ENCODE data around the gene SMIM41. TPM values are rescaled to one million over a fixed set of nuclear protein-coding genes. Genes with fewer than 3 reads are reported as not detected.

SMIM41 gene
- total RNA-seq, 6 donors from 2014 or later: 4.7 to 25.1 (median 15.4) TPM

DNA sequence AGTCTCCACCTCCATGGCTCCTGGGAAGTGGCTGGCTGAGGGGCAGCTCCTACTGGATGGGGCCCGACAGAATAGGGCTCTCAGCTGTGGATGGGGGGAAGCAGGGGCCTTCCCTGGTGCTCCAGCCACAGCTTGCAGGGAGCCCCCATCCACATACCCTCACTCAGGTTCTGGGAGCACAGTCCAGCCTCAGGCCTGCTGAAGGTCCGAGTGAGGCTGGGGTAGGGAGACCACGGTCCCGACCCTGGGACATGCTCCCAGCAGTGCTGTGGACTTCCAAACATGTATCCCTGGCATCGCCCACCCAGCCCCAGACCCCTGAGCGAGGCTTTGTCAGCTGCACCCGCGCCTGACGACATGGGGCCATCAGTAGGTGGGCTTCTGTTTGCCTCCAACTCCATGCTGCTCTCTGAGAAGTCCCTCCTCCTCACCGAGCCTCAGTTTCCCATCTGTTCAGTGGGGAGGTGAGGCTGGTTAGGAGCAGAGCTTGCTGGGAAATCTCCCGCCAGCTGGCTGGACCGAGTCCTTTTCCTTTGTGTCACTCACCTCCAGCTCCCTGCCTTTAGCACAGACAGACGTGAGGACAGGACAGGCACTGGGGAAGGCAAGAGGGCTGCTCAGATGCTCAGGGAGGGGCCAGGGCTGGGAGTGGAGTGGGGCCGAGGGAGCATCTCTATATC is 18.9 kb upstream of the SMIM41 start:
- Histone ChIP-seq H3K4me1 (peaks cover 0 to 8% (median 3%) of the 10 kb centered on the region in 4 donors), H3K27me3 (no peaks in the 10 kb centered on the region), H3K36me3 (peaks cover 6 to 44% (median 34%) of the 10 kb centered on the region in 4 donors), H3K9me3 (no peaks in the 10 kb centered on the region), H3K27ac (no peak overlapping the region), H3K4me3 (no peak overlapping the region)
- peak in 1 of 2 donors; percentile 85 for DNase-seq
- TF ChIP-seq POLR2A (IDR thresholded peaks at IDR 0.05): no peak
- TF ChIP-seq EP300 (IDR thresholded peaks at IDR 0.05): no peak
- TF ChIP-seq, protein P1, sequence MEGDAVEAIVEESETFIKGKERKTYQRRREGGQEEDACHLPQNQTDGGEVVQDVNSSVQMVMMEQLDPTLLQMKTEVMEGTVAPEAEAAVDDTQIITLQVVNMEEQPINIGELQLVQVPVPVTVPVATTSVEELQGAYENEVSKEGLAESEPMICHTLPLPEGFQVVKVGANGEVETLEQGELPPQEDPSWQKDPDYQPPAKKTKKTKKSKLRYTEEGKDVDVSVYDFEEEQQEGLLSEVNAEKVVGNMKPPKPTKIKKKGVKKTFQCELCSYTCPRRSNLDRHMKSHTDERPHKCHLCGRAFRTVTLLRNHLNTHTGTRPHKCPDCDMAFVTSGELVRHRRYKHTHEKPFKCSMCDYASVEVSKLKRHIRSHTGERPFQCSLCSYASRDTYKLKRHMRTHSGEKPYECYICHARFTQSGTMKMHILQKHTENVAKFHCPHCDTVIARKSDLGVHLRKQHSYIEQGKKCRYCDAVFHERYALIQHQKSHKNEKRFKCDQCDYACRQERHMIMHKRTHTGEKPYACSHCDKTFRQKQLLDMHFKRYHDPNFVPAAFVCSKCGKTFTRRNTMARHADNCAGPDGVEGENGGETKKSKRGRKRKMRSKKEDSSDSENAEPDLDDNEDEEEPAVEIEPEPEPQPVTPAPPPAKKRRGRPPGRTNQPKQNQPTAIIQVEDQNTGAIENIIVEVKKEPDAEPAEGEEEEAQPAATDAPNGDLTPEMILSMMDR (IDR thresholded peaks at IDR 0.05): no peak
- no peak for TF ChIP-seq POLR2AphosphoS5 (IDR thresholded peaks at IDR 0.05)
- ATAC-seq (ENCODE audit: low FRiP score in 2 of 2): peak in 1 of 2 donors; percentile 6
- WGBS, 2 donors: 88 to 95% methylated on average over 9 to 13 of the region's 14 CpGs

DNA sequence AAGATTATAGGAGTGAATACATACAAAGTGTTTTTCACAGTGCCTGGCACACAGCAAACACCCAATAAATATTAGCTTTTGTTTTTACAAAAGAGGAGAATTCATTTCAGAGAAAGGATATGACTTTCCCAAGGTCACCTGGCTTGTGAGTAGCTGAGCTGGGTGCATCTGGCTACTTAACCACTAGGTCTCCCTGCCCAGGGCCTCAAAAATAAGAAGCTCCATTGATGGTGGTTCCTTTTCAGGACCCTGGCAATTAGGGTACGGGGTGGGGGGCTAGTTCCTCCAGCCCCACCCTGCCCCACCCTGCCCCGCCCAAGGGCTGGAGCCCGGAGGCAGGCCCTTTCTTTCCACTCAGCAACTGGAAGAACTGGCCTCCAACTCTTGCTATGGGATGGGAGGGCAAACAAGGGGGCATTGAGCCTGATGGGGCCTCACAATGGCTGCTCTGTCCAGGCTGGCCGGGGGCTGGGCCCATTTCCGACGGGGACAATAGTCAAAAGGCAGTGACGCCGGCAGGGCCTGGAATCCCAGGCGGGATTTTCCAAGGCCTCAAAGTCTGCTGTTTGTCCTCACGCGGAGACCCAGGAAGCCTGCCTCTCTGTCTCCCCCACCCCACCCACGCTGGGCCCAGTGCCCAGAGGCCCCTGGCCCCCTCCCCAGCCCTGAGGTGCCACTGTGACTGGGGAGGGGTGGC is 17.9 kb upstream of the SMIM41 start:
- H3K4me1 ChIP-seq: peaks cover 0 to 8% (median 3%) of the 10 kb centered on the region in 4 donors
- no peak for TF ChIP-seq POLR2AphosphoS5 (IDR thresholded peaks at IDR 0.05)
- TF ChIP-seq, protein P1 (IDR thresholded peaks at IDR 0.05): no peak
- no peak for TF ChIP-seq POLR2A (IDR thresholded peaks at IDR 0.05)
- no peak for TF ChIP-seq EP300 (IDR thresholded peaks at IDR 0.05)
- WGBS, 2 donors: 74 to 83% methylated on average over 9 to 12 of the region's 12 CpGs
- no peaks in the 10 kb centered on the region for H3K9me3 ChIP-seq
- no peak overlapping the region for H3K27ac ChIP-seq
- DNase-seq: peak in 1 of 2 donors; percentile 85
- ATAC-seq (ENCODE audit: low FRiP score in 2 of 2): no peak
- H3K4me3 ChIP-seq: no peak overlapping the region
- H3K36me3 ChIP-seq: peaks cover 6 to 34% (median 25%) of the 10 kb centered on the region in 4 donors
- no peaks in the 10 kb centered on the region for H3K27me3 ChIP-seq

DNA sequence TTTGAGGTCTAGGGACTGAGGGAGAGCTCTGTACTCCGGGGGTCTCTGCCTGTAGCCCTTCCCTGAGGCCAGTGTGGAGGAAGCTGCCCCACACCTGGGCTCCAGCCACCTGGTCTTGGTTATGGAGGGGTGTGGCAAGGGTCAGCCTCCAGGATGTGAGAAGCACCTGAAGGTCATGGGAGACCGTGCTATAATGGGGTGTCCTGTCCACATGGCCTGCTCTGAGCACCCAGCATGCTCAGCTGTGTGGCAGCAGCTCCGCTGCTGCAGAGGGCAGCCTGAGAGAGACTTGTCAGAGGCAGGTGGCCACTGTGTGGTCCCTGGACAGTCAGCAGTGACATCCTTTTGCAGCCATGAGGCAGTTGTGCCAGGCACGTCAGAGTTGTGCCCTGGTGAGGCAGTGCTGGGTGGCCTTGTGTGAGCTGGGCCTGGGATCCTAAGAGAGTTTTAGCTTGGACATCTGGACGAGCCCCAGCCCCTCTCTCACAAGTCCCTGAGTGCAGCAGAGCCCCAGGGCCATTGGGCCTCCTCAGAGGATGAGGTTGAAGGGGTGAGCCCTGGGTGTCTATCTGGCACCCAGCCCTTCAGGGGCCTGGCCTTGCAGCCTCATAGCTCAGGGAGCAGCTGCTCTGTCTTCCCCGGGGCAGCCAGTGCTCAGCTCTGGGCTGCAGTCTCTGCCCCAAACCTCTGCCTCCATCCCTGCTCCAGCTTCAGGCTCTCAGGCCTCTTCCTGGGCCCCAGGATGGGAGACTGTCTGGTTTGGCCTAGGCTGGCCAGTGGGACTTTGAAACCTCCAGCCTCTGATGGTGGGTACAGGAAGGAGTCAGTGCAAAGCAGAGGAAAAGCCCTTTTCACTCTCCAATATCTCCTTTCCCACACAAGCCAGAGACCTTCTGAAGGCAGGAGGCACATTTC is 17.1 kb upstream of the SMIM41 start:
- TF ChIP-seq, protein P1 (IDR thresholded peaks at IDR 0.05): no peak
- no peak for TF ChIP-seq EP300 (IDR thresholded peaks at IDR 0.05)
- no peak for TF ChIP-seq POLR2A (IDR thresholded peaks at IDR 0.05)
- Histone ChIP-seq H3K36me3 (peaks cover 3 to 26% (median 17%) of the 10 kb centered on the region in 4 donors), H3K4me3 (no peak overlapping the region), H3K27me3 (no peaks in the 10 kb centered on the region), H3K4me1 (peaks cover 0 to 8% (median 3%) of the 10 kb centered on the region in 4 donors), H3K27ac (peak overlapping the region in 3 of 4 donors; percentile 21 to 53 (median 38)), H3K9me3 (no peaks in the 10 kb centered on the region)
- peak in 1 of 2 donors; percentile 0 for ATAC-seq (ENCODE audit: low FRiP score in 2 of 2)
- peak in 1 of 2 donors; percentile 49 for DNase-seq
- 85% methylated on average over 3 of the region's 6 CpGs; no CpG with 5 or more reads in 1 of the 2 donors for WGBS, 2 donors

- Histone ChIP-seq H3K9me3 (no peaks in the 10 kb centered on the region), H3K4me3 (no peak overlapping the region), H3K27me3 (no peaks in the 10 kb centered on the region), H3K4me1 (peaks cover 0 to 7% (median 3%) of the 10 kb centered on the region in 4 donors), H3K27ac (peak overlapping the region in 3 of 4 donors; percentile 38 to 53 (median 44)), H3K36me3 (peaks cover 2 to 18% (median 13%) of the 10 kb centered on the region in 4 donors)
- ATAC-seq (ENCODE audit: low FRiP score in 2 of 2) (no peak), DNase-seq (peak in 1 of 2 donors; percentile 82)
- WGBS, 2 donors: 79 to 86% methylated on average over 15 to 19 of the region's 20 CpGs
- TF ChIP-seq, protein P1 (IDR thresholded peaks at IDR 0.05): no peak
- TF ChIP-seq EP300 (IDR thresholded peaks at IDR 0.05) (no peak), POLR2A (IDR thresholded peaks at IDR 0.05) (no peak), POLR2AphosphoS5 (IDR thresholded peaks at IDR 0.05) (no peak)
These were observed 16.2 kb upstream of the SMIM41 start for GRCh38 chr12:52063082-52063924.
